GM13977 (cell line): ENCODE results near the gene PLA2G4E.

Experiments used
- DNase-seq: peaks from one replicate; pipeline ENCODE4 v3.0.0; 2012; ENCODE audit warnings: low spot score
- CTCF ChIP-seq: IDR thresholded peaks from 2 replicates; pipeline ENCODE4 v1.5.1; 2012; ENCODE audit warnings: mild to moderate bottlenecking, control low read depth; ENCODE audit not compliant: insufficient read depth; ENCODE audit errors: extremely low read depth, missing control alignments
- in situ Hi-C: fragments of 300-500 bp; cut with MboI; formaldehyde crosslinking; loops from one replicate; pipeline ENCODE4 v1.12.0; 2022; ENCODE audit warnings: low sequenced_read_pairs, low pct_unique_long_range_greater_than_20kb, mixed read lengths, inconsistent platforms; ENCODE audit not compliant: unreplicated experiment

The PLA2G4E gene

GRCh38 chr15:42012241-42012640, 8.6 kb downstream of the PLA2G4E start:
- TF ChIP-seq CTCF, result no peak
- in situ Hi-C loops, result no loop called here
- no peak for DNase-seq

- TF ChIP-seq CTCF, result no peak
- in situ Hi-C loops, result no loop called here
- DNase-seq, result no peak
These were observed 9.8 kb downstream of the PLA2G4E start for GRCh38 chr15:42011074-42011473.

GRCh38 chr15:42010434-42010833, 10.4 kb downstream of the PLA2G4E start:
- in situ Hi-C loops, result no loop called here
- no peak for TF ChIP-seq CTCF
- DNase-seq, result peak; percentile 73

GRCh38 chr15:42009474-42009873, 11.4 kb downstream of the PLA2G4E start:
- no peak for DNase-seq
- in situ Hi-C loops, result no loop called here
- TF ChIP-seq CTCF, result no peak

GRCh38 chr15:42009022-42009421, 11.8 kb downstream of the PLA2G4E start:
- no peak for TF ChIP-seq CTCF
- in situ Hi-C loops, result no loop called here
- no peak for DNase-seq

GRCh38 chr15:42007386-42007785, 13.5 kb downstream of the PLA2G4E start:
- in situ Hi-C loops, result no loop called here
- DNase-seq, result no peak
- no peak for TF ChIP-seq CTCF

GRCh38 chr15:42002333-42002732, 18.5 kb downstream of the PLA2G4E start:
- no peak for TF ChIP-seq CTCF
- in situ Hi-C loops, result no loop called here
- no peak for DNase-seq
